HEK293T (cell line): ENCODE measurements around the gene ZBTB34.

Experiments
- ARNT ChIP-seq: fragments of 450-650 bp; IDR thresholded peaks from 2 replicates; pipeline ENCODE4 v1.6.1; 2017; ENCODE audit warnings: mild to moderate bottlenecking
- BHLHE40 ChIP-seq: fragments of 450-650 bp; IDR thresholded peaks from 2 replicates; pipeline ENCODE4 v1.6.1; 2016; ENCODE audit warnings: mild to moderate bottlenecking, moderate library complexity, borderline replicate concordance
- CTBP1 ChIP-seq: fragments of 450-650 bp; IDR thresholded peaks from 2 replicates; pipeline ENCODE4 v1.6.1; 2016; ENCODE audit warnings: borderline replicate concordance
- FOXA1 ChIP-seq: fragments of 450-650 bp; IDR thresholded peaks from 2 replicates; pipeline ENCODE4 v1.6.1; 2016; ENCODE audit warnings: mild to moderate bottlenecking
- FOXK2 ChIP-seq: fragments of 450-650 bp; IDR thresholded peaks from 2 replicates; pipeline ENCODE4 v1.6.1; 2016; ENCODE audit warnings: mild to moderate bottlenecking
- FOXM1 ChIP-seq: fragments of 450-650 bp; IDR thresholded peaks from 2 replicates; pipeline ENCODE4 v1.6.1; 2017; ENCODE audit warnings: mild to moderate bottlenecking, borderline replicate concordance
- HDGF ChIP-seq: fragments of 450-650 bp; IDR thresholded peaks from 2 replicates; pipeline ENCODE4 v1.6.1; 2017; ENCODE audit warnings: antibody characterized with exemption, borderline replicate concordance
- LEF1 ChIP-seq: fragments of 450-650 bp; IDR thresholded peaks from 2 replicates; pipeline ENCODE4 v1.6.1; 2017; ENCODE audit warnings: mild to moderate bottlenecking, borderline replicate concordance
- NFRKB ChIP-seq: fragments of 450-650 bp; IDR thresholded peaks from 2 replicates; pipeline ENCODE4 v1.6.1; 2016; ENCODE audit warnings: mild to moderate bottlenecking, moderate library complexity
- SP1 ChIP-seq: fragments of 450-650 bp; IDR thresholded peaks from 2 replicates; pipeline ENCODE4 v1.6.1; 2017
- SUZ12 ChIP-seq: fragments of 450-650 bp; IDR thresholded peaks from 2 replicates; pipeline ENCODE4 v1.6.1; 2016; ENCODE audit warnings: mild to moderate bottlenecking

DNA sequence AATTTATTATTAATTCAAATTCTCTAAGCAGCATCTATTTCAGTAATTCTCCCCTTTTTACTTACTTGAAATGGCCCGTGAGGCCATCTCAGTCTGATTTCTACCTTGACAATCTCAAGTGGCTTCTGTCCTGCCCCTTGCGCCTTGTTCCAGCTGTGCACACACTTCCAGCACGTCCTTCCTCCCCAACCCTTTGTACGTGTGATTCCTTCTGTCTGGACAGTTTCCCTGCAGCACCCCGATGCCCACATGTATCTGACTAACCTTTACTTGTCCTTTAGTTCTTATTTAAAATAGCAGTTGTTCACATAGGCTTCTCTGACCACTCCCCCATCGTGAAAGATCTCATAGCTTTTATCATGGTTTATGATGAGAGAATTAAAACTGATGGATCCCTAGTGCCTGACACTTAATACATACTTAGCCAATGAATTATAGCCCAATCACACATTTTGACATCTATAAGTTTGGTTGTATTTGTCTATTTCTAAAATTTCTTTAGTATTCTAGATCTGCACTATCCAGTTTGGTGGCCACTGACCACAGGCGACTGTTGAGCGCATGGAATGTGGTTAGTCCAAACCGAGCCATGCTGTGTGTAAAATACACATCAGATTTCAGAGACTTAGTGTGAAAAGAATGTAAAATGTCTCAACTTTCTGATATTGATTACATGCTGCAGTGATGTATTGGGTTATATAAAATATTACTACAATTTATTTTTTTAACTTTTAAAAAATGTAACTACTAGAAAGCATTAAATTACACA, 14.3 kb downstream of the ZBTB34 start:
- TF ChIP-seq CTBP1 (no peak), FOXK2 (no peak), SUZ12 (no peak), BHLHE40 (no peak), FOXM1 (no peak), HDGF (no peak), LEF1 (no peak), SP1 (no peak), ARNT (no peak), NFRKB (no peak), FOXA1 (no peak)
